Pancreas (tissue), 10 donors: ENCODE measurements around the gene SCG2. TPM values are rescaled to one million over a fixed set of nuclear protein-coding genes. Genes with fewer than 3 reads are reported as not detected.
A peak's percentile ranks its signal among the peaks of the same experiment; 100 is the strongest.

Source experiments
- ATAC-seq, 4 donors: fragments of 200-7000 bp; cut with Tn5 transposase; one replicate each; pipeline versions ENCODE4 v1.8.0 to v1.9.1; 2020; ENCODE audit warnings: mild to moderate bottlenecking in 4 of 4, moderate library complexity in 4 of 4
- DNase-seq, 6 donors: peaks; one replicate each; pipeline ENCODE4 v3.0.0-alpha.2; 2020
- FAIRE-seq: peaks from 2 replicates; lab custom pipeline; 2012; peaks lifted over from hg19 to GRCh38; lab: Jason Lieb, UNC
- H3K27ac ChIP-seq, 4 donors: fragments of 200-600 bp; sonication (generic); 1 replicate in 3 of 4; 2 replicates in 1 of 4; pipeline versions ENCODE4 v1.5.0 to v1.8.0; 2020
- H3K27me3 ChIP-seq, 4 donors: fragments of 200-600 bp; one replicate each; pipeline ENCODE4 v1.8.0; 2021
- H3K36me3 ChIP-seq, 3 donors: fragments of 200-600 bp; sonication (generic) in 1 of 3; one replicate each; pipeline versions ENCODE4 v1.5.0 to v1.8.0; 2020 to 2021
- H3K4me1 ChIP-seq, 3 donors: fragments of 200-600 bp; one replicate each; pipeline ENCODE4 v1.8.0; 2021
- H3K4me3 ChIP-seq, 4 donors: fragments of 200-600 bp; sonication (generic) in 2 of 4; one replicate each; pipeline versions ENCODE4 v1.5.0 to v1.8.0; 2020 to 2021
- H3K9me3 ChIP-seq, 4 donors: fragments of 200-600 bp; one replicate each; pipeline ENCODE4 v1.8.0; 2021
- CTCF ChIP-seq, 4 donors: fragments of 200-600 bp; sonication (generic) in 3 of 4; IDR thresholded peaks; one replicate each; pipeline versions ENCODE4 v1.5.0 to v1.8.0; 2021; ENCODE audit warnings: antibody characterized with exemption in 4 of 4
- WGBS, 2 donors: extraction: QIAGEN DNeasy Blood & Tissue Kit; methylation state at CpG; one replicate each; pipeline ENCODE4 v1.1.7; 2013; 5-methylcytosine and 5-hydroxymethylcytosine counted together
- intact Hi-C, 3 donors: fragments of 100-400 bp; cut with DNase I; formaldehyde crosslinking; loops; one replicate each; pipeline versions ENCODE4 v1.11.1 to v1.14.2; 2022
- polyA plus RNA-seq, 2 donors: library from polyadenylated mRNA; stranded (reverse); fragments of 200-250 nt; gene quantifications; one replicate each; pipeline ENCODE4 v1.2.3, GENCODE V29; 2013
- total RNA-seq, 6 donors: library from RNA; stranded (reverse); fragmentation: NEBNext Ultra II Directional in 4 of 6; extraction: Animal tissue kit (Norgen Biotek cat#: 25700) in 4 of 6; gene quantifications; one replicate each; pipeline versions ENCODE4 v1.2.1 to v1.2.4, GENCODE V29; 2021 to 2023
- donor health status: healthy with polysubstance abuse.
- donor health status: DM: no; HTN: no; CAD: no; lungs with moderate emphysema.
- donor health status: DM: no; HTN: no; CAD: no.
- donor health status: control.
- donor health status: control.
- donor health status: Bipolar disorder and iron deficiency.
- donor health status: DM: yes; HTN: yes; CAD: no.
- donor health status: DM: no; HTN: no; CAD: no.
- donor health status: DM: no; HTN: no; CAD: no.
- donor health status: DM: yes; HTN: yes; CAD: no.

The SCG2 gene
- total and polyA plus RNA-seq, 8 donors: 4.4 to 189 (median 19.3) TPM

DNA sequence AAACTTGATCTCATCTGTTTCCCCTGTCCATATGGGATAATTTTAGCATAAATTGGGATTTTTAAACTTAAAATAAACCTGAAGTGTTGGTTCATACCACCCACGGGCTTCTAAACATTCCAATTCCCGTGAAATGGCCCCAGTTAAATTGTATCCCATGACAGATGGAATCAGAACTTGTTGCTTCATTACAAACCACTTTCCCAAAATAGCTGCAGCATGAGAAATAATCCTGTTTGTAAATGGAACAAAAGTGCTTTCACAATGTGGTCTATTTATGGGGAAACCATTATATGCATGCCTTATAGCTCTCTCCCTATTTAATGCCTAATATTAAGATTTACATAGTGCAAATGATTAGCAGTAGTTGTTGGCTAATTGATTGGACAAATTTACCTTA, 15.9 kb downstream of the SCG2 start:
- TF ChIP-seq CTCF (IDR thresholded peaks at IDR 0.05): no peak
- no peaks in the 10 kb centered on the region for H3K27me3 ChIP-seq
- DNase-seq (no peak), ATAC-seq (peak in 1 of 4 donors; percentile 61), FAIRE-seq (no peak)
- no peaks in the 10 kb centered on the region for H3K36me3 ChIP-seq
- no peak overlapping the region for H3K4me3 ChIP-seq
- 21 to 23% methylated on average over 2 of the region's 2 CpGs for WGBS, 2 donors
- no peaks in the 10 kb centered on the region for H3K9me3 ChIP-seq
- no peak overlapping the region for H3K27ac ChIP-seq
- intact Hi-C loops: no loop called here
- no peaks in the 10 kb centered on the region for H3K4me1 ChIP-seq

DNA sequence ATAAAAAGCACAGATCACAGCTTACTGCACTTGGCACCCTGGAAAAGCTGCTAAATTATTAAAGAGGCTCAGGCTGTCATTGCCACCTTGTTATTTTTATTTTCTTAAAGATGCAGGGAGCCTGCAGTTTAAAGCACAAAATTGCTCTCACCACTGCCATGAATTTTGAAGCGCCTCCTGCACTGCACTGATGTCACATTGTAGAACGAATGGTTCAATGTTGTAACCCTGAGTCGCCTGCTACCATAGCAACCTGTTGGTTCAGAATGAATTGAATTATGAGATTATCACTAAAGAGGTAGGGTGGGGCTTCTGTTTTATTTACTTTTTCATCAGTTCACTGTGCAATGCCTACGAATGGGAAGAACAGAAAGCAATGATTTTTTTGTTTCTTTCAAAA, 16.5 kb downstream of the SCG2 start:
- Histone ChIP-seq H3K27ac (no peak overlapping the region), H3K27me3 (no peaks in the 10 kb centered on the region), H3K9me3 (no peaks in the 10 kb centered on the region), H3K4me1 (peaks cover 0 to 2% (median 0%) of the 10 kb centered on the region in 3 donors), H3K36me3 (no peaks in the 10 kb centered on the region), H3K4me3 (no peak overlapping the region)
- FAIRE-seq (no peak), DNase-seq (no peak), ATAC-seq (peak in 2 of 4 donors; percentile 62 to 79)
- 17 to 24% methylated on average over 4 of the region's 4 CpGs for WGBS, 2 donors
- TF ChIP-seq CTCF (IDR thresholded peaks at IDR 0.05): no peak
- intact Hi-C loops: no loop called here

DNA sequence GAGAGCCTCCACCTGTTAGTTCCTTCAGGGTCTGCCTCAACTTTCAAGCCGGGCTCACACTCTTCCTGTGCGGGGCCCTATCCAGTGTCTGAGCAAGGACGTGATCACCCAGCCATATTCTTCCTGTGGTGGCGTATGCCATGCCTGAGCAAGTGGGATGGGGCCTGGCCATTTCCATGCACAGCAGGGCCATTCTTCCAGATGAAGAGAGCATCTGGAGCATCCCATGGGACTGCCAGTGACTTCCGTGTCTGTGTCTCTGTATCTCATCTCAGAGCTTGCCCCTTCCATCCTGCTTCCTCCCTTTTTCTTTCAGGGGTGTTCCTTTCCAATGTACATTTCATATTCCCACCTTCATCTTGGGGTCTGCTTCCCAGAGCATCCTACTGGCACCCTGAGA, 20.2 kb downstream of the SCG2 start:
- H3K9me3 ChIP-seq: no peaks in the 10 kb centered on the region
- no peak for DNase-seq
- no peak for TF ChIP-seq CTCF (IDR thresholded peaks at IDR 0.05)
- no peak for FAIRE-seq
- H3K4me3 ChIP-seq: no peak overlapping the region
- WGBS, 2 donors: 73 to 81% methylated on average over 5 of the region's 5 CpGs
- no peaks in the 10 kb centered on the region for H3K27me3 ChIP-seq
- peaks cover 0 to 3% (median 0%) of the 10 kb centered on the region in 3 donors for H3K4me1 ChIP-seq
- no peaks in the 10 kb centered on the region for H3K36me3 ChIP-seq
- ATAC-seq: no peak
- no peak overlapping the region for H3K27ac ChIP-seq
- intact Hi-C loops: no loop called here

DNA sequence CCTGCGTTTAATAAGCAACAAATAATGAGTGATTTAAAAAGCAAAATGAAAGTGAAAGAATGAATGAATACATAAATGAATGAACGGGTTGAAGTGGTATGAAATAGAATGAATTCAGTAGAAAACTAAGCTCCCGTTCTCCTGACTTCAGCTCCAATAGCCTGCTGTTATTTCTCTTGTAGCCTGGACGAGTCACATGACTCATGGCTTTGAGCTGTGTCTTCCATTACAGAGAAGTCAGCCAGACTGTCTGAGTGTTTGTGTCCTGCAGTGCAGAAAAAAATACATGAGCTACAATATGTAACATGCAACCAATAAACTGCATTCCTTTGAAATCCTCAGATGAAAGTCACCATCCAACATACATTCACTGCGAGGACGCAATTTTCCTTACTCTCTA, 21.2 kb downstream of the SCG2 start:
- FAIRE-seq: no peak
- peak in 3 of 4 donors; percentile 46 to 60 (median 46) for ATAC-seq
- intact Hi-C loops: no loop called here
- H3K36me3 ChIP-seq: no peaks in the 10 kb centered on the region
- H3K4me3 ChIP-seq: no peak overlapping the region
- H3K27ac ChIP-seq: no peak overlapping the region
- DNase-seq: no peak
- WGBS, 2 donors: 50 to 56% methylated on average over 6 of the region's 6 CpGs
- H3K27me3 ChIP-seq: no peaks in the 10 kb centered on the region
- H3K9me3 ChIP-seq: no peaks in the 10 kb centered on the region
- TF ChIP-seq CTCF (IDR thresholded peaks at IDR 0.05): no peak
- peaks cover 0 to 3% (median 0%) of the 10 kb centered on the region in 3 donors for H3K4me1 ChIP-seq

- ATAC-seq (no peak), DNase-seq (no peak), FAIRE-seq (no peak)
- TF ChIP-seq CTCF (IDR thresholded peaks at IDR 0.05): no peak
- H3K4me3 ChIP-seq: no peak overlapping the region
- peaks cover 0 to 3% (median 0%) of the 10 kb centered on the region in 3 donors for H3K4me1 ChIP-seq
- H3K27ac ChIP-seq: no peak overlapping the region
- intact Hi-C loops: no loop called here
- WGBS, 2 donors: 56 to 60% methylated on average over 1 of the region's 1 CpG
- H3K9me3 ChIP-seq: no peaks in the 10 kb centered on the region
- no peaks in the 10 kb centered on the region for H3K27me3 ChIP-seq
- no peaks in the 10 kb centered on the region for H3K36me3 ChIP-seq
Measured at GRCh38 chr2:223578846-223579245, 23.3 kb downstream of the SCG2 start.
